HG02798 (cell line): Measurements from ENCODE around the gene CES5A.
"Not testable (repeated sequence)": the region's sequence is repeated elsewhere in the genome, so short reads cannot be mapped to it uniquely, and the experiment has no call there.

ENCODE experiments used
- ATAC-seq: cut with Tn5 transposase; IDR thresholded peaks from one replicate; pipeline ENCODE4 v1.9.1; 2021; ENCODE audit warnings: mild to moderate bottlenecking; ENCODE audit not compliant: unreplicated experiment, poor library complexity

Gene CES5A

DNA sequence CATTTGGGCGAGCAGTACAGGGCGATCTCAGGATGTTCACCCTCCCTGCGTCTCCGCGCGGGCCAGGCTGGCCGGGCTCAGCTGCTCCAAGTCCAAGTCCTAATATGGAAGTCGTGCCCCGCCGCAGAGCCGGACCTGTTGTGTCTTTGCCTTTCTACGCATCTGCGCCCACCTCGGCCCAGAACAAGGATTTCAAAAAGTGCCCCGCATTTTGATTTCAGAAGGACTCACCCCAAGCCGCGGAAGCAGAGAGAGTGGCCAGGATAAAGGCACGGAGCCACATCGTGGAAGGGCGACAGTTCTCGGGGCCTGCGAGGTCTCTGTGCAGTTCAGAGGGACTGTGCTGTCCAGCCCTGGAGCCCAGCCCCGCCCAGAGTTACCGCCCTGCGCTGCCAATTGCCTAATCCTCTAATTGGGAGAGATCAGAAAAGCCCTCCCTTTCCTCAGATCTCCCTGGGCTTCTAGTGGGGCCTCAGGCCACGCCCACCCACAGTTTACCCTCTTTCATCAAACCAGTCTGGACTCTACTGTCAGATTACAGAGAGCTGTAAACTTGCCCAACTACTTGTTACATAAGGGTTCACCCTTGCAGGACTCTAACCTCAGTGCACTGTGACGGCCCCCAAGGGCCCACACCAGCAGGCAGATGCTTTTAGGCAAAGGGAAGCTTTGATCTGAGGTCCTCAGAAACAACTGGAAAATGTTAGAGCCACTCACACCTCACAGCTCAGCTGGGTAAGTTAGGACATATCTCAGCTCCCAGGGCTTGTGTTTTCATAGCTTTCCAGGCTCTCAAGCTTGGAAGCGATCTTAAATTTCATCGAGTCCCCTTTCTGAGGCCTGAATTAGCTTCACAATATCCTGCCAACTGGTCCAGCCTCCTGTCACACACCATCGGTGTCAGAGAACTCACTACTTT lies 42.1 kb downstream of the CES5A start, which contains the start of gene CES1:
Gene CES1, minus strand, starts transcription at position 324 of the 919 bp plus-strand sequence. Its CDS starts 41 bp downstream, at position 283.
- ATAC-seq: no peak

DNA sequence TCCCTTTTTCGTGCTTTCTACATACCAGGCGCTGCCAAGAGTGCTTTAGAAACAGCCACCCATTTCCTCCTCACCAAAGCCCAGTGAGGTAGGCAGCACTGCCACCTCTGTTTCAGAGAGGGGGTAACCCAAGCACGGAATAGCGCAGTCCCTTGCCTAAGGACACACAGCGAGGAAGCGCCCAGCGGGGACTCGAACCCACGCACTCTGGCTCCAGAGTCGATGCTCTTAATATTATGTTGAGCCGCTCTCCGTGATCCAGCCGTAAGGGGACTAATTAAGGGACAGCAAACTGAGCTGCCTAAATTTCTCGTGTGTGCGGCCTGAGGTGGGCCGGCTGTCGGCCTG lies 42.8 kb downstream of the CES5A start:
- ATAC-seq: no peak

- no peak for ATAC-seq
Measured at GRCh38 chr16:55830658-55831294, 44.4 kb downstream of the CES5A start.

DNA sequence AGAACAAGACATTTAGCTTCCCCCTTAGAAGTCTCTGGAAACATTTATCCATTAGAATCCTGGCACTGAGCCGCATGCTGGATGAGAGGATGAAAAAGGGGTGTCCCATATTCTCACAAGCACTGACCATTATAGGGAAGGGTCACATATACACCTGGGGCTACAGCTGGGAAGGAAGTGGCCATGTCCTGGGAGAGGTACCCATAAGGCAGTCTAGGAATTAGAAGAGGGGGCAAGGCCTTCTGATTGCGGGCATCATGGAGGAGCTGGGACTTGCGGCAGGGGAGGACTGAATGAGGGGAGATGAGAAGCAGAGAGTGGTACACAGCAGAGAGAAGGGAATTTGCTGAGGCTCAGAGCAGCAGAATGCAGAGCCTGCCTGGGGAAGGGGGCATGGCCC lies 45.9 kb downstream of the CES5A start:
- ATAC-seq: not testable (repeated sequence)

DNA sequence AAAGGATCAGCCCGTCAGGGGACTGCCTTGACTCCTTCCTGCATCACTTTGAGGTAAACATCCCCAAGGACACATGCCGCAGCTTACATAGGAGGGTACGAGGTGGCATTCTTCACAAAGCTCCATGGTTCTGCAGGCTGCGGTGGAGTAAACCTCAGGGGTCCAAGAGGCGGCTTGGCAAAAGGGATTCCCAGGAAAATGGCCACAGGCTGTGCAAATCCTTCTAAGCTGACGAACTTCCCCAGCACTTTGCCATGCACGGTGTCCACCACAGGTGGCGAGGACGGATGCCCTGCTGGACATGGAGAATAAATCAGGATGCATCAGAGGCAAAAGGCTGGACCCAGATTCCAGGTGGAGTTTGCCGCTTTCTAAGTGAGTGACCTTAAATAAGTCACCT lies 46.5 kb downstream of the CES5A start:
- ATAC-seq: no peak

DNA sequence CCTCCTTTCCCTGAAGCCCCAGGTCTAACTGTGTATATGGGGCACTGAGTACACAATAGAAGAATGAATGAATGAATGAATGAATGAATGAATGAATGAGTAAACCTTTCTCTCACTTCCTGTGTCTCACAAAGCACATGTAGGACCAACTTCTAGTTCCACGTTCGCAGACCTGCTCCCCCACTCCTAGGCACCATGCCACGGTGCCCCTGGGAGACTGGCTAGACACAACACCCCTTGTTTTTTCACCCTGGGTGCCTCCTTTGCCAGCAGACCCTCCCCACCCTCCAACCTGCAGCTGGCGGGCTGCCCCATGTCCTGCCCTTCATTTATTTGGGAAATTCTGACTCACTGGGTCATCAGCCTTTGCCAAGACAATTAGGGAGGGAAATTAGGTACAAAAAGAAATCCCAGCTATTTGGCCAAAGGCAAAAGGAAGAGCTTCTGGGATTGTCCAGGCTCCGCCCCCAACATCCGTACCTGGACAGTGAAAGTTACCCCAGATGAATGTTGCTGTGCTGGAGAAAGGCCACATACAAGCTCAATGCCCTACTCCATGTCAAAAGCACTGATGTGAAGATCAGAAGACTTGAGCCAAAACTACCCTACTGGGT lies 50.0 kb downstream of the CES5A start:
- no peak for ATAC-seq

DNA sequence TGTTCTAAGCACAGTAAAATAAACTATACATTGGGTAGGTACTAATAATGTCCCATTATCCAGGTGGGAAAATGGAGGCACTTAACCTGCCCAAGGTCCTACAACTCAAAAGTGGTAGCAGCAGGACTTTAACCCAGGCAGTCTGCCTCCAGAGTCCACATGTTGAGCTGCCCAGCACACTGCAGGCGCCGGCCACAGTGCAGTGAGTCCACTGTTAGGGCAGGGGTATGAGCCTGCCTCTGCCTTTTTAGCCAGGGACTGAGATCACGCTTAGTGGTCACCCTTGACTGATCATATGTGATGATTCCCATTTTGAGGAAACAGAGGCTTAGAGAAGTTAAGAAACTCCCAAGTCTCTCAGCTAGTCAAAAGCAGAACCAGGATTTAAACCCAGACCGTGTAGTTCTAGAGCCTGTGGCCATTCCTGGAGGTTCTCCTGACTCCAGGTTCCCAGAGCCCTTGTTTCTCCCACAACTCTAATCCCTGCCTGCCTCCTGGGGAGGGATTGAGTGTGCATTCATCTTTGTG lies 50.6 kb downstream of the CES5A start:
- no peak for ATAC-seq

GRCh38 chr16:55822280-55822810 lies 52.8 kb downstream of the CES5A start:
- ATAC-seq: no peak

- ATAC-seq: no peak
Measured at GRCh38 chr16:55821210-55821609, 54.0 kb downstream of the CES5A start.

DNA sequence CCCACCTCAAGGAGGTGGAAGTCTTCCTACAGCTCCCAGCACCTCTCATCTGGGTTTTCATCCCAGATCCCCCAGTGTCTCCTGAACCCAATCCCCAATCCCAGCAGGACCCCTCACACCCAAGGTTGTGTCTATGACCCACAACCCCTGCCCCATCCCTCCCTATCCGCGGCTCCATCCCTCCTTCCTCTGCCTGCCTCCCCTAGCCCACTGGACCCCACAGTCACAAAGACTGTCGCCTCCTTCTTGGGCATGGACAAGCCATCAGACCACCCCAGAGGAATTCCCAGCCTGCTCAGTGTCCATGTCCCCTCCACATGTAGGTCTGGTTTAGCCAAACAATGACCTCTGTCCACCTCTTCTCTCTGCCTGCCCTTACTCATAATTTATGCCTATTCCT lies 54.6 kb downstream of the CES5A start:
- no peak for ATAC-seq

DNA sequence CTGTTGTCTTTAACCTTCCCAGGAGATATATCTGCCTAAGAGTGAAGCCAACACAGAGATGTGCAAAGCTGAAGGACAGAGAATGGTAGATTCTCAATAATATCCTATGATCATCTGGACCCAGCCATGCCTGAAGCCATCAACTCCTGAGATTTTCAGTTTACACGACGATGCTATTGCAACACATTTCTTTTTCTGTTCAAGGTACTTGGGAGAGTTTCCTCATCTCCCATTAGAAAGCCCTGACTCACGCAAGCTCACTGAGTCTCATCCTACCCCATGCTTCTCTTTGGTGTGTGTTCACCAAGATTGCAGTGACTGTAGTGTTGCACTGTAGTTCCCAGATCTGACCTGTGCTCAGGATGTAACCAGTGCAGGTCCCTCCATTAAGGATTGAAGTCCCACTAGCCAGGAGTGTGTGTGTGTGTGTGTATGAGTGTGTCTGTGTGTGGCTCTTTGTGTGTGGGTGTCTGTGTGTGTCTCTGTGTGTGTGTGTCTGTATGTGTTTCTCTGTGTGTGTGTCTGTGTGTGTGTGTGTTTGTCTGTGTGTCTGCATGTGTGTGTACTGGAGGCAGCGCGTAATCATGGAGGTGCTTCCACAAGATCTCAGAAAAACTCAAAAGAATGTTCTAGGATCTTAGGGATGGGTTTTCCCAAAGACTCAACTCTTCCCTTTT lies 57.8 kb downstream of the CES5A start:
- no peak for ATAC-seq

GRCh38 chr16:55816222-55816621 lies 59.0 kb downstream of the CES5A start:
- ATAC-seq: not testable (repeated sequence)

- ATAC-seq: no peak
Measured at GRCh38 chr16:55815320-55815719, 59.9 kb downstream of the CES5A start.

DNA sequence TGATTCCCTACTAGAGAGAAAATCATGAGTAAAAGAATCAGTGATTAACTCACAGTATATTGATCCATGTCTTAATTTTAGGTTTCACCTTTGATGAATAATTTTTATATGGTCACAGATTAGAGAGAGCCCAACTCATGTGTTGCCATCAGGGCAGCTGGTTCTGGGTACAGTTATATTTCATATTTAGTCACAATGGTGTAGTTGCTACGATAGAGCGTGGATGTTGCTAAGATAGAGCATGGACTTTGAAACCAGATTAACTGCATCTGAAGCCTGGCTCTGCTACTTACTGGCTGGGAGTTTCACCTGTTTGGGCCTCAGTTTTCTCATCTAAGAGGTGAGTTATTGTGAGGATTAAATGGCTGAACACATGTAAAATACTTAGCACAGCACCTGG lies 61.0 kb downstream of the CES5A start:
- ATAC-seq: not testable (repeated sequence)

DNA sequence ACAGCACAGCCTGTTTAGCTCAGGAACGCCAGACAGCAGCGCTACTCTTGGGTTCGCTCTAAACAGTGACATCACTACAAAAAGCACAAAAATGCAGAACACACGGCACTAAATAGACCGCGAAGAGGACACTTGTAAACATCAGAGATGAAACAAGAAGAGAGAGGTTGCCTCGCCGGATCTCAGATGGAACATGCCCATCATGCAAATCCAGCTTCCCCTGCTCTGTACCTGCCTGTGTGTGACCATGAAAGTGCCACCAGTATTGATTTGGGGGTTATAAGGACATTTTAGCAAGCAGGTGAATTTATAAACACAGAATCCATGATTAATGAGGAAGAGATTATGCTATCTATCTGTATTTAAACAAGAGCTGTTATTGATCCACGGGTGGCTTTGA lies 61.4 kb downstream of the CES5A start:
- not testable (repeated sequence) for ATAC-seq

DNA sequence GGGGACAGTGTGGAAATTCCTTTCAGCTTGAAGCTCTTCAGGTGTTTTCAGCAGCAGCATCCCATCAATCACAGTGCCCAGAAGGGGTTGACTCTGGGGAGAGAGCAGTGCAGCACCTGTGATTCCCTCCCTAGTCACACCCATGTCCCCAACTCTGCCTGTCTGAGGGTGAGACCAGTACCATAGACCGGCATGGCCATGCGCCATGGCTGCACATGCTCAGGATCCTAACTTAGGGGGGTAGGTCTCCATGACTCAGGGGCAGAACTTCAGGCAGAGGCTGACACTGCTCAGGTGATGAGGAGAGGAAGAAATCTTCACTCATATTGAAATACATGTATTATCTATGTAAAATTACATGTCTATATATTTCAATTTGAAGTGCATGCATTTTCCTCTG lies 62.2 kb downstream of the CES5A start:
- ATAC-seq: no peak

GRCh38 chr16:55811811-55812210 lies 63.4 kb downstream of the CES5A start:
- no peak for ATAC-seq

- no peak for ATAC-seq
Measured at GRCh38 chr16:55810451-55810961, 64.7 kb downstream of the CES5A start.

- no peak for ATAC-seq
Measured at GRCh38 chr16:55809851-55810250, 65.3 kb downstream of the CES5A start.

GRCh38 chr16:55809386-55809785 lies 65.8 kb downstream of the CES5A start:
- ATAC-seq: no peak
